Sigmoid colon (tissue), 4 donors: ENCODE data around the gene MAGOHB.

ENCODE experiments used
- CTCF ChIP-seq, 4 experiments: fragments of 450-650 bp in 3 of 4; fragments of 200-600 bp in 1 of 4; IDR thresholded peaks; one replicate each; pipeline ENCODE4 v1.5.1; 2016 to 2019; ENCODE audit warnings: antibody characterized with exemption in 4 of 4, mild to moderate bottlenecking in 3 of 4, moderate library complexity in 2 of 4
- POLR2A ChIP-seq, 2 donors: fragments of 450-650 bp; IDR thresholded peaks; one replicate each; pipeline ENCODE4 v1.6.1; 2016; ENCODE audit warnings: antibody characterized with exemption in 2 of 2, mild to moderate bottlenecking in 2 of 2, moderate library complexity in 2 of 2
- POLR2AphosphoS5 ChIP-seq, 4 donors: sonication (generic); formaldehyde crosslinking; IDR thresholded peaks; one replicate each; pipeline ENCODE4 v1.6.1; 2017; ENCODE audit warnings: antibody characterized with exemption in 4 of 4

GRCh38 chr12:10615532-10615931 lies 2.1 kb upstream of the MAGOHB start:
- TF ChIP-seq CTCF (IDR thresholded peaks at IDR 0.05) (no peak), POLR2AphosphoS5 (IDR thresholded peaks at IDR 0.05) (no peak), POLR2A (IDR thresholded peaks at IDR 0.05) (no peak)
